HL-60 (cell line): ENCODE measurements around the gene SMC6.

Experiments used
- DNase-seq, 2 experiments: peaks; one replicate each; pipeline ENCODE4 v3.0.0-alpha.2; 2010 to 2020; ENCODE audit warnings: low read depth in 1 of 2, low spot score in 1 of 2
- H3K27ac ChIP-seq: fragments of 250-450 bp; sonication (Bioruptor Pico); replicated peaks from 2 replicates; pipeline ENCODE4 v1.5.1; 2020; ENCODE audit warnings: mild to moderate bottlenecking, moderate library complexity
- H3K27me3 ChIP-seq: fragments of 250-450 bp; sonication (Bioruptor Pico); 2 replicates; pipeline ENCODE4 v1.5.1; 2021; ENCODE audit warnings: mild to moderate bottlenecking, moderate library complexity; ENCODE audit not compliant: insufficient read depth, poor library complexity, severe bottlenecking
- H3K4me3 ChIP-seq: replicated peaks from 2 replicates; pipeline ENCODE4 v1.5.1; 2011; ENCODE audit warnings: mild to moderate bottlenecking, control low read depth, low read length; ENCODE audit not compliant: insufficient read depth
- CTCF ChIP-seq: IDR thresholded peaks from one replicate; pipeline ENCODE4 v1.5.1; 2011; ENCODE audit warnings: low read length, control low read depth, inconsistent platforms; ENCODE audit not compliant: insufficient read depth
- GABPA ChIP-seq: IDR thresholded peaks from 2 replicates; pipeline ENCODE4 v1.6.1; 2012; ENCODE audit warnings: low read depth
- POLR2AphosphoS5 ChIP-seq: IDR thresholded peaks from 2 replicates; pipeline ENCODE4 v1.6.1; 2012; ENCODE audit warnings: low read depth
- SPI1 ChIP-seq: IDR thresholded peaks from 2 replicates; pipeline ENCODE4 v1.6.1; 2012; ENCODE audit warnings: low read depth, mild to moderate bottlenecking, borderline replicate concordance
- TF ChIP-seq, protein P1 (sequence below): IDR thresholded peaks from 2 replicates; pipeline ENCODE4 v1.6.1; 2012; ENCODE audit warnings: low read depth; ENCODE audit not compliant: insufficient replicate concordance

SMC6 gene

GRCh38 chr2:17630089-17630488, 123.5 kb downstream of the SMC6 start:
- no peak overlapping the region for H3K27ac ChIP-seq
- no peak for DNase-seq

GRCh38 chr2:17628349-17629261, 125.0 kb downstream of the SMC6 start:
- Histone ChIP-seq H3K27me3 (no peaks in the 10 kb centered on the region), H3K4me3 (no peak overlapping the region), H3K27ac (no peak overlapping the region)
- TF ChIP-seq POLR2AphosphoS5 (no peak), SPI1 (no peak), GABPA (no peak), CTCF (no peak)
- TF ChIP-seq, protein P1, sequence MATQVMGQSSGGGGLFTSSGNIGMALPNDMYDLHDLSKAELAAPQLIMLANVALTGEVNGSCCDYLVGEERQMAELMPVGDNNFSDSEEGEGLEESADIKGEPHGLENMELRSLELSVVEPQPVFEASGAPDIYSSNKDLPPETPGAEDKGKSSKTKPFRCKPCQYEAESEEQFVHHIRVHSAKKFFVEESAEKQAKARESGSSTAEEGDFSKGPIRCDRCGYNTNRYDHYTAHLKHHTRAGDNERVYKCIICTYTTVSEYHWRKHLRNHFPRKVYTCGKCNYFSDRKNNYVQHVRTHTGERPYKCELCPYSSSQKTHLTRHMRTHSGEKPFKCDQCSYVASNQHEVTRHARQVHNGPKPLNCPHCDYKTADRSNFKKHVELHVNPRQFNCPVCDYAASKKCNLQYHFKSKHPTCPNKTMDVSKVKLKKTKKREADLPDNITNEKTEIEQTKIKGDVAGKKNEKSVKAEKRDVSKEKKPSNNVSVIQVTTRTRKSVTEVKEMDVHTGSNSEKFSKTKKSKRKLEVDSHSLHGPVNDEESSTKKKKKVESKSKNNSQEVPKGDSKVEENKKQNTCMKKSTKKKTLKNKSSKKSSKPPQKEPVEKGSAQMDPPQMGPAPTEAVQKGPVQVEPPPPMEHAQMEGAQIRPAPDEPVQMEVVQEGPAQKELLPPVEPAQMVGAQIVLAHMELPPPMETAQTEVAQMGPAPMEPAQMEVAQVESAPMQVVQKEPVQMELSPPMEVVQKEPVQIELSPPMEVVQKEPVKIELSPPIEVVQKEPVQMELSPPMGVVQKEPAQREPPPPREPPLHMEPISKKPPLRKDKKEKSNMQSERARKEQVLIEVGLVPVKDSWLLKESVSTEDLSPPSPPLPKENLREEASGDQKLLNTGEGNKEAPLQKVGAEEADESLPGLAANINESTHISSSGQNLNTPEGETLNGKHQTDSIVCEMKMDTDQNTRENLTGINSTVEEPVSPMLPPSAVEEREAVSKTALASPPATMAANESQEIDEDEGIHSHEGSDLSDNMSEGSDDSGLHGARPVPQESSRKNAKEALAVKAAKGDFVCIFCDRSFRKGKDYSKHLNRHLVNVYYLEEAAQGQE: no peak
- no peak for DNase-seq

More at GRCh38 chr2:17630089-17630488, 123.5 kb downstream of the SMC6 start:
- H3K4me3 ChIP-seq: no peak overlapping the region
- no peaks in the 10 kb centered on the region for H3K27me3 ChIP-seq
- TF ChIP-seq SPI1: no peak
- TF ChIP-seq POLR2AphosphoS5: no peak
- TF ChIP-seq, protein P1: no peak
- TF ChIP-seq CTCF: no peak
- TF ChIP-seq GABPA: no peak

- TF ChIP-seq, protein P1: no peak
- TF ChIP-seq GABPA (no peak), SPI1 (no peak), CTCF (no peak), POLR2AphosphoS5 (no peak)
- DNase-seq: no peak
- no peaks in the 10 kb centered on the region for H3K27me3 ChIP-seq
- no peak overlapping the region for H3K4me3 ChIP-seq
- H3K27ac ChIP-seq: no peak overlapping the region
These were observed 126.2 kb downstream of the SMC6 start for GRCh38 chr2:17627434-17627833.
